T-helper 1 cell treated with Interleukin-12 subunit alpha and Interleukin-12 subunit beta and Interleukin-4 antibody, amounts not matched to agents 30 μg/mL and 1 μg/mL, for 36 hours (primary cell): ENCODE data around the gene PCBD1.

Source experiments
- H3K27ac Mint-ChIP-seq: one replicate; pipeline ENCODE4 v1.8.0; 2021; ENCODE audit warnings: mild to moderate bottlenecking, mixed read lengths
- H3K27me3 Mint-ChIP-seq: one replicate; pipeline ENCODE4 v1.8.0; 2021; ENCODE audit warnings: low read depth, mixed read lengths
- H3K36me3 Mint-ChIP-seq: one replicate; pipeline ENCODE4 v1.8.0; 2021; ENCODE audit warnings: low read depth, mixed read lengths
- H3K4me1 Mint-ChIP-seq: one replicate; pipeline ENCODE4 v1.8.0; 2021; ENCODE audit warnings: low read depth, mixed read lengths
- H3K4me3 Mint-ChIP-seq: one replicate; pipeline ENCODE4 v1.8.0; 2021; ENCODE audit warnings: mild to moderate bottlenecking, moderate library complexity, mixed read lengths
- H3K9me3 Mint-ChIP-seq: one replicate; pipeline ENCODE4 v1.8.0; 2021; ENCODE audit warnings: mixed read lengths

Gene PCBD1

DNA sequence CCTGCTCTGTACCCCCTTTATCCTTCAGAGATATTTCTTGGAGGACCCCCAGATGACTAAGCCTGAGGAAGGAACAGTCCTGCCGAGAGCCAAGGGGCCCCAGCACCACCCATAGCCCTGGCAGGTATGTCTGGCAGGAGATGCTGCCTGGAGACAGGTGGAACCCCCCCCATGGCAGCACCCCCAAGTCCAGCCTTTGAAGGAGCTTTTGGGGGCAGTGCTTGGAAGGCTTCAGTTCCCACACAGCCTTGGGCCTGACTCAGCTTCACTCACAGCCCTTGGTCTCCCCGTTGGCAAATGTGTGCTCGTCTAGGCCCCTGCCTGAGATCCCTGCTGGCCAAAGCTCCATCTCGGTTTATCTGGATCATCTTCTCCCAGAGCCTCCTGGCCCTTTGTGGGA, 23.0 kb upstream of the PCBD1 start:
- Mint-ChIP-seq H3K27ac (no peak overlapping the region), H3K36me3 (no peaks in the 10 kb centered on the region), H3K9me3 (peaks cover 4% of the 10 kb centered on the region), H3K27me3 (no peaks in the 10 kb centered on the region), H3K4me1 (no peaks in the 10 kb centered on the region), H3K4me3 (no peak overlapping the region)

GRCh38 chr10:70910486-70911341, 22.3 kb upstream of the PCBD1 start:
- Mint-ChIP-seq H3K9me3 (peaks cover 4% of the 10 kb centered on the region), H3K27me3 (no peaks in the 10 kb centered on the region), H3K4me1 (no peaks in the 10 kb centered on the region), H3K36me3 (no peaks in the 10 kb centered on the region), H3K4me3 (no peak overlapping the region), H3K27ac (no peak overlapping the region)

DNA sequence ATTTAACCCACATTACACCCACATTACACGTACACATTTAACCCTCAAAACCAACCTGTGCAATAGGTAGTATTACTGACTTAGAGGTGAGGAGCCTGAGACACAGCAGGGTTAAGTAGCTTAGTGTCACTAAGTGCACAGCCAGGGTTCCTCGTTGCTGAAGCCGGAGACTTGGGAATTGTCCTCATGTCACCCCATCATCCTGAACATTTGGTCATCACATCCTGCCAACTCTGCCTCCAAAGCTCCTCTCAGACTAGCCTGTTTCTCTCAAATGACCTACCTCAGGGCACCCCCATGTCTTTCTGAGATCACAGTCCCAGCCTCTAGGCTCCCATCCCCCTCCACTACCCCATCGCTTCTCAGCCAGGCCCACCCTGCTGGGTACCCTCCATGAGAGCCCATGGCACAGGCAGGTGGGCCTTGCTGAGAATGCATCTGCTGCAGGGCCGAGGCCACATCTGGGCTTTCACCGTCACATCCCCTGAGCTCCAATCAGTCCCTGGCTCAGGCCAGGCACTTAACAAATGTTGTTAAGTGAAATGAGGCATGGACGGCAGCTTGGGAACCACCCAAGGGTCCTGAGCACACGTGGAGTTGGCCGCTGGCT, 21.1 kb upstream of the PCBD1 start:
- Mint-ChIP-seq H3K36me3 (no peaks in the 10 kb centered on the region), H3K4me3 (no peak overlapping the region), H3K27ac (no peak overlapping the region), H3K27me3 (no peaks in the 10 kb centered on the region), H3K4me1 (no peaks in the 10 kb centered on the region), H3K9me3 (peaks cover 4% of the 10 kb centered on the region)

DNA sequence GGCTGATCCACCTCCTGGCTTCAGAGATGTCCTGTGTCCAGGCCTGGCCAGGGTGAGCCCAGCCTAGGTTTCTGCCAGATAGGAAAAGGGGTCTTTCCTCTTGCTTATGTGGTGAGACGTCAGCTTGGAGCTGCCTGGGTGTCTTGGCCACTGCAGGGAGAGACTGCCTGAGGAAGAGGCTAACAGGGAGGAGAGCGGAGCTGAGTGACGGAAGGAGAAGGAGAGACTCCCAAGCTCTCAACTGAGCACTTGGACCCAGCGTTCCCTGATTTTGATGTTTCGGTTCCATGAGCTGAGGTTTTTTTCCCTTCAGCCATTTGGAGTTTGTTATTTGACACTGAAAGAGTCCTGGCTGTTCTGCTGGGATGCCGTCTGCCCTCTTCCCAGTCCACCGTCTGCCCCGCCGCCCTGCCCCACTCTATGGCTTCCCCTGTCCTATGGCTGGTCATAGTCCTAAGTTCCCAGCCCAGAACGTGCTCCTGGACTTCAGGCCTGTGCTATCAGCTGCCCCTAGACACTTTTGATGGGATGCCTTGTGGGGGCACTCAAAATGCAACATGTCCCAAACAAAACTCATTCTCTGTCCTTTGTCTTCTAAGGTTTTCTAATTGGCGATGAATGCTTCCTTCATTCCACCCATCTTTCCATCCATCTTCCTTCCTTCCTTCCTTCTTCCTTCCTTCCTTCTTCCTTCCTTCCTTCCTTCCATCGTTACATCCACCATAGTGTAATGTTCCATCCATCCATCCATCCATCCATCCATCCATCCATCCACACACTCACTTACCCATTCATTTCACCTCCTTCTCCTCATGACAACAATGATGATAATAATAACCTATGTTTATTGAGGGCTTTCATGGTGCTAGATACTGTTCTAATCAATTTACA, 20.3 kb upstream of the PCBD1 start:
- Mint-ChIP-seq H3K4me1 (no peaks in the 10 kb centered on the region), H3K36me3 (no peaks in the 10 kb centered on the region), H3K27me3 (no peaks in the 10 kb centered on the region), H3K27ac (no peak overlapping the region), H3K9me3 (peaks cover 4% of the 10 kb centered on the region), H3K4me3 (no peak overlapping the region)

- no peaks in the 10 kb centered on the region for H3K36me3 Mint-ChIP-seq
- H3K27ac Mint-ChIP-seq, result no peak overlapping the region
- peaks cover 4% of the 10 kb centered on the region for H3K9me3 Mint-ChIP-seq
- peaks cover 2% of the 10 kb centered on the region for H3K27me3 Mint-ChIP-seq
- no peak overlapping the region for H3K4me3 Mint-ChIP-seq
- no peaks in the 10 kb centered on the region for H3K4me1 Mint-ChIP-seq
These were observed 19.5 kb upstream of the PCBD1 start for GRCh38 chr10:70907637-70908405.

- no peak overlapping the region for H3K4me3 Mint-ChIP-seq
- peaks cover 3% of the 10 kb centered on the region for H3K9me3 Mint-ChIP-seq
- peaks cover 3% of the 10 kb centered on the region for H3K27me3 Mint-ChIP-seq
- H3K4me1 Mint-ChIP-seq, result no peaks in the 10 kb centered on the region
- no peaks in the 10 kb centered on the region for H3K36me3 Mint-ChIP-seq
- H3K27ac Mint-ChIP-seq, result no peak overlapping the region
These were observed 18.7 kb upstream of the PCBD1 start for GRCh38 chr10:70906953-70907636.

DNA sequence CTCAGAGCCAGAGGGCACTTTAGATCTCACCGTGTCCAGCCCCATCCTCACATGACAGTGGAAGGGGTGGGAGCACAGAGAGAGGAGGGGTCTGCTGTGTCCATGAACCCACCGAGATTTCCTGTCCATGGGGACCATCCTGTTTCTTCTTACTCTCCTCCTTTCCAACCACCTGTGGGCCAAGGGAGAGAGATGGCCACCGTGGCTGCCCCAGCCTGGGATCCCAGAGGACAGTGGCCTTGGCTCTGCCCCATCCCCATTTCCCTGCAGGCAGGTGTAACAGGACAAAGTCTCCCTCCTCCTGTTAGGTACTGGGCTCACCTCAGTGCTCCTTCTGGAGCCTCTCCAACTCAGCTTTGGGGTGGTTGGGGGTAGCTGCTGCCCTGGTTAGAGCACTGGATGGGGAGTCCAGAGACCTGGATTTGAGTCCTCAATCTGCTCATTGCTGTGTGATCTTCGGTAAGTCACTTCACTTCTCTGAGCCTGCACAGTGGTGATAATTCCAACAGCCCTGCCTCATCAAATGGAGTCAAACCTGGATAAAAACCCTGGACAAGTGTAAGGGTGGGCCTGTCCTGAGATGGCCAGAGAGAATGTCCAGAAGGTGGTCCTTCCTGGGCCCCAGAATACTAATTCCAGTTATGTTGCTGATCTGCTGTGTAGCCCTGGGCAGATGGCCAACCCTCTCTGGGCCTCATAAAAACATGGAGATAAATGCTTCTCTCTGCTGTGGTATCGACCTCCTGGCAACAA, 17.8 kb upstream of the PCBD1 start:
- Mint-ChIP-seq H3K27ac (no peak overlapping the region), H3K4me3 (no peak overlapping the region), H3K27me3 (peaks cover 3% of the 10 kb centered on the region), H3K4me1 (no peaks in the 10 kb centered on the region), H3K9me3 (no peaks in the 10 kb centered on the region), H3K36me3 (no peaks in the 10 kb centered on the region)

GRCh38 chr10:70905071-70906021, 17.0 kb upstream of the PCBD1 start:
- no peaks in the 10 kb centered on the region for H3K36me3 Mint-ChIP-seq
- no peaks in the 10 kb centered on the region for H3K9me3 Mint-ChIP-seq
- no peak overlapping the region for H3K27ac Mint-ChIP-seq
- H3K27me3 Mint-ChIP-seq, result peaks cover 3% of the 10 kb centered on the region
- no peak overlapping the region for H3K4me3 Mint-ChIP-seq
- H3K4me1 Mint-ChIP-seq, result no peaks in the 10 kb centered on the region

DNA sequence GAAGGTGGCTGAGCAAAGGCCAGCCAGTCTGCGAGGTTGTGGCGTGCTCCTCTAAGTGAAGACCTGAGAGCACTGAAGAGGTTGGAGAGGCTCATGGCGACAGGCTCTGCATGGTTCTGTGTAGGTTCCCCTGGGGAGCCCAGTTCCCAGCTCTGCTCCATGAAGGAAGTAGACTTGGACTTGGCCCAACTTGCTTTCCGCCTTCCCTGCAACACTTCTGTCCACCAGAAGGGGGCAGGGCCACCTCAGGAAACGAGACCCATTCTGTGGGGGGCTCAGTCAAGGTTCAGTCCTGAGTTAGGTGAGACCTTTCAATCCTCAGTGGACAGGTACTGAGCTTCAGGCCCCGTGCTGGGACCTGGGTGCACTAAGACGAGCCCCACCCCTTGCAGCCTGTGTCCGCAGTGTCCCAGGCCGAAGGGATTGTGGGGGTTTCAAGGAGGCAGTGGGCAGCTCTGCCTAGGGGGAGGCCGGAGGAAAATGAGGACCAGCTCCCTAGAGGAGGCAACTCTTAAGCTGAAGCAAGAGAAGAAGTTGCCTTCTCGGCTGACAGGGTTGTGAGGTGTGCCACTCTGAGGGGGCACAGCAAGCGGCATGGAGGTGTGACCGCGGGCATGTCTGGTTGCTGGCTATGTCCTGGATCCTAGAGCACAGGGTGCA, 15.0 kb upstream of the PCBD1 start:
- H3K9me3 Mint-ChIP-seq, result no peaks in the 10 kb centered on the region
- H3K36me3 Mint-ChIP-seq, result no peaks in the 10 kb centered on the region
- no peak overlapping the region for H3K27ac Mint-ChIP-seq

DNA sequence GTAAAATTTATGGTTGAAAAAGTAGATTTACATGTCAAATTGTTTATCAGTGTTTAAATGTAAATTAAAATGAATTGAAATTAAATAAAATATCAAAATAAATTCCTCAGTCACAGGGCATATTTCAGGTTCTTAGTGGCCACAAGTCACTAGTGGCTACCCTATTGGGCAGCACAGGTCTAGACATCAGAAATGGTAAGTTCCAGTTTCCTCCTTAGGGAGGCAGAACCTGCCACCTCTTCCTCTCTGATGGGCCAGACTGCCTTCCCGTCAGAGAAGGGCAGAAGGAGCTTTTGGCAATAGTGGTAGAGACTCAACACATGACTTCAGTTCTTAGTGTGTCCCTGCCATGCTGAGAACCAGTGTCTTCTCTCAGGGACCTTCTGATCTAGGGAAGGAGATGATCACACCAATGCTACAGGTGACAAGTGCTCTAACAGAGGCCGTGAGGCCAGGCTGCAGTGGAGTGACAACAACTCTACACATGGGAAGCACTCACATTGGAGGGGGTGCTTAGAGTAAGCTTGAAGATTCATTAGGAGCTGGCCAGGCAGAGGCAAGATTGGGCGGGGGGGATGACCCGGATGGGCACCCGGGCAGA, 14.4 kb upstream of the PCBD1 start:
- Mint-ChIP-seq H3K4me3 (no peak overlapping the region), H3K27ac (no peak overlapping the region), H3K9me3 (no peaks in the 10 kb centered on the region), H3K36me3 (no peaks in the 10 kb centered on the region), H3K27me3 (peaks cover 3% of the 10 kb centered on the region), H3K4me1 (no peaks in the 10 kb centered on the region)

More for the DNA sequence above, 15.0 kb upstream of the PCBD1 start:
- Mint-ChIP-seq H3K27me3 (peaks cover 3% of the 10 kb centered on the region), H3K4me1 (no peaks in the 10 kb centered on the region), H3K4me3 (no peak overlapping the region)

DNA sequence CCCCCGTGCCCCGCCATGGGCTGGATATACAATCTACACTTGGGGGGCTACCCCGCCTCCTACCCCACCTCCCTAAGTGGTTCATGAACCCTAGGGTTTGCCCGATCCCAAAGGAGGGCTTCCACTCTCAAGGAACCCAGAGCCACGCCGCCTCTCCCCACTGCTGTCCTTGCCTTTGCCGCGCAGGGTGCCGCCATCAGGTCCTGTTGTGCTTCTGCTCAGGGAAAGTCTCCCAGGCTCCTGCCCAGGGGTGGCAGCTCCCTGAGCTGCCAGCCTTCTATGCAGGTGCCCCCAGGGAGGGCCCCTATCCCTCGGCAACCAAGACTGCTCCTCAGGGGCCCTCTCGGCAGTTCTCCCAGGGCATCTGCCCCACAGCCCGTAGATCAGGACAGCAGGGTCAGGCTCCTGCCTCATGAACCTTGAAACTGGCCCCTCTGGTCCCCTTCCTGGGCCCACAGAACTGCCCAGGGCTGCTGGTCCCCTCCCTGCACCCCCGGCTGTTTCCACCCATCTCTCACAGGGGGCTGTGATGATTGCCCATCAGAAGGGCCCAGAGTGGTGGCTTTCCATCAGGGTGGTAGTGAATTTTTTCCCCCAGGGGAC, 13.0 kb upstream of the PCBD1 start:
- no peaks in the 10 kb centered on the region for H3K4me1 Mint-ChIP-seq
- no peak overlapping the region for H3K4me3 Mint-ChIP-seq
- peaks cover 3% of the 10 kb centered on the region for H3K27me3 Mint-ChIP-seq
- no peaks in the 10 kb centered on the region for H3K9me3 Mint-ChIP-seq
- H3K36me3 Mint-ChIP-seq, result no peaks in the 10 kb centered on the region
- H3K27ac Mint-ChIP-seq, result no peak overlapping the region
